Stimulated activated CD8-positive, alpha-beta memory T cell treated with anti-CD3 and anti-CD28 coated beads, Interleukin-7, amount 100 ng/mL, for 1 hour (primary cell): ENCODE results near the gene GRM7.

Experiments used
- DNase-seq, 2 donors: peaks; one replicate each; pipeline ENCODE4 v3.0.0-alpha.2; 2020; ENCODE audit warnings: low read depth in 2 of 2

GRM7 gene

DNA sequence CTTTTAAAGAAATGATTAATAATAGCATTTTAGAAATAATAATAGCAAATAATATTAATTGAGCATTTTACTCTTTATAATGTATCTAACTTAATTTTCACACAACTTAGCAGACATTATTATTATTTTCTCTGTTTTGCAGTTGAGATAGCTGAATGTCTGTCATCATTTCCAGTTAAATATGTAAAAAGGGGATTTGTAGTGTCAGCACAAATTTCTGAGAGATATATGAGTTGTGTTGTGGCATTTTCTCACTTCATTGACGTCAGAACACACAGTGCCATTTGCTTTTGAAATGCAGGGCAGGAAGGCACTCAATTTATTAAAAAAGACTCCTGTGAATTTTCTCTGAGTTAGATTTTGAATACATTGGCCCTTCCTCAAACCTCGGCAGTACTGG is 111.0 kb downstream of the GRM7 start:
- no peak for DNase-seq

DNA sequence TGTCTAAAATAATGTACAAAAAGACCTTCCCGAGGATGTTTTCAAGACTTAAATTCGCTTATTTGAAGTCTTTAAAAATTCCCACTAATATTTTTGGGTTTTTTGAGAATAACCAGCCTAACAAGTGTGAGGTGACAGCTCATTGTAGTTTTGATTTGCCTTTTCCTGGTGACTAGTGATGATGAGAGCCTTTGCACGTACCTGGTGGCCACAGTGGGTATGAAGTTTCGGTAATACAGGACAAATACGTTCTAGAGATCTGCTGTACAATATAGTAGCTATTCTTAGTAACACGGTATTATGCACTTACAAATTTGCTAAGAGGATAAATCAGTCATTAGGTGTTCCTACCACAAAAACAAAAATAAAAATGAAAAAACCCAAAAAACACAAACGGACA is 124.9 kb downstream of the GRM7 start:
- no peak for DNase-seq

DNA sequence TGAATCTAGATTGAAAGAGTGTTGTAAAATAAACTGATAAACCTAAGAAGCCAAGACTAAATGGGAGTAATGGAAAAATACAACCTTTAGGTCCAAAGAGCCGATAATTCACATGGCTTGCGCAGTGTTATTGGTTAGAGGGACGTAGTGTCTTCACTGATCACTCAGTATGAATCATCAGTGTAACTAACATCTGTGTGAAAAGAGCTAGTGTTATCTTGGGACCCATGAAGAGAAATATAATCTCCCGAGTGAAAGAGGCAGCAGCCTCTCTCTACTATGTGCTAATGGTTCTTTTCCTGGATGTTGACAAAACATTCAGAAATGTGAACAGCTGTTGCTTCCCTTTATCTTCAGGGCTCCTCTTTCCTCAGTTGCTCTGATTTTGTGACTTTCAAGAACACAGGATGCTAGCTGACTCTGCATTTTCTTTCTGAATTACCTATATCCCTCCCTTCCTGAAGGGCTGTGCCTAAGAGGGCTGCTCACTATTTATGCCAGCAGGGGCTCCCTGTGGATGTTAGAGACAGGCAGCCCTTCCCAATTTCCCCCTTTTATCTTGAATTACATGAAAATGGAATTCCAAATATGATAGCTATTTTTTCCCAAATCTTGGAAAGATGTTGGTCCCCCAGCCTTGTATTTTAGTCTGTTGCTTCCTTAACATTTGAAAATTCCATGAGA is 128.8 kb downstream of the GRM7 start:
- no peak for DNase-seq

DNA sequence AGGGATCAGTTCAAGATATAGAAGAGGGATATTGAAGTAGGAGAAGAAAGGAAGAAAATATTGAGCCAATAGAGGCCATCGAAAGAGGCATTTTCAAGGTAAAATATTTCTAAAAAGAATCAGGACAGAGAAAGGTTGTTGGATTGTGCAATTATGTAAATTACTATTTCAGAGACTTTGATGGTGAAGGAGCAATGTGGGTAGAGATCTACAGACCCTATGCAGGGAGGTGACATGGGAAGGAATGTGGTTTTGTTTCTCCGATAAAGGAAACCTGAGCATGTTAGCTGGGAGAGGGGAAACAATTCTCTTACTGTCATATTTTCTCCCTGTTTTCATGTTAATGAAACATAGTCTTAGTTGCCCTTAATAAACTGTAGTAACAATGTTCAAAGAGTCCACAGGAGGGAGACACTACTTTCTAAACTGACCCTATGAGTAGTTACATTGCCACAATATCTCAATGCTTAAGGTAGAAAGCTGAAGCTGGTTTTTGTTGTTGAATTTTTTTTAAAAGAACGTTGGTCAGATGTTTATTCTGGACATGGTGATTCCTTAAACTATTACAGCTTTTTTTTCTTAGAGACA is 133.3 kb downstream of the GRM7 start:
- DNase-seq: no peak

DNA sequence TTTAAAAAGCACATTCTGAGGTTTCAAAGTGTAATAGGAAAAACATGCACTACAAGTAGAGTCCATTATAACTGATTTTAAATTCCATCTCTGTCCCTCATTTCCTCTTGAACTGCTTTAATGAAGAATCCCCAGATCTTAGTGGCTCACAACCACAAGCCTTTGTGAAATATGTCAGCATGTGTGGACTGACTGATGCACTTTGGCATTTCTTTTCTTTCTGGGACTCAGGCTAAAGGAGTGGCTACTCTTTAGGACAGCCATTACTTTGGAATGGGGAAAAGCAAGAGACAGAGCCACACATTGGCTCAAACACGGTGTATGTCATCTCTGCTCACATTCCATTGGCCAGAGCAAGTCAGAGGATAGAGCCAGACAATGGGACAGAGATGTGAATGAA is 139.6 kb downstream of the GRM7 start:
- DNase-seq: no peak

DNA sequence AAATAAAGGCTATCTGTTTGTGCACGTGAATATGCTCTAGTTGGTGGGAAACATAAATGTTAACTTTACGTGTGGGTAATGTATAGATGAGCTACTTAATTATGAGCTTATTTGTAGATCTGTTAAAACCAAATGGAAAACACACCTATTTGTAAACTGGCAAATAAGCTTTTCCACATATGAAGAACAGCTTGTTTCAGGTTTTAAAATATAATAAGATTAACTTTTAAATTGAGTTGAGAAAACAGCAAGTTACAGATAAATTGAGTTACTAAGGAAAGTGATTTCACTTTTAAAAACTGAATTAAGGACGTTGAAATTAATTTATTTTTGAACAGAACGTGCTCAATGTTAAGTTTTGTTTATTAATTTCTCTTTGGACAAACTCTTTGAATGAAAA is 140.5 kb downstream of the GRM7 start:
- no peak for DNase-seq

DNA sequence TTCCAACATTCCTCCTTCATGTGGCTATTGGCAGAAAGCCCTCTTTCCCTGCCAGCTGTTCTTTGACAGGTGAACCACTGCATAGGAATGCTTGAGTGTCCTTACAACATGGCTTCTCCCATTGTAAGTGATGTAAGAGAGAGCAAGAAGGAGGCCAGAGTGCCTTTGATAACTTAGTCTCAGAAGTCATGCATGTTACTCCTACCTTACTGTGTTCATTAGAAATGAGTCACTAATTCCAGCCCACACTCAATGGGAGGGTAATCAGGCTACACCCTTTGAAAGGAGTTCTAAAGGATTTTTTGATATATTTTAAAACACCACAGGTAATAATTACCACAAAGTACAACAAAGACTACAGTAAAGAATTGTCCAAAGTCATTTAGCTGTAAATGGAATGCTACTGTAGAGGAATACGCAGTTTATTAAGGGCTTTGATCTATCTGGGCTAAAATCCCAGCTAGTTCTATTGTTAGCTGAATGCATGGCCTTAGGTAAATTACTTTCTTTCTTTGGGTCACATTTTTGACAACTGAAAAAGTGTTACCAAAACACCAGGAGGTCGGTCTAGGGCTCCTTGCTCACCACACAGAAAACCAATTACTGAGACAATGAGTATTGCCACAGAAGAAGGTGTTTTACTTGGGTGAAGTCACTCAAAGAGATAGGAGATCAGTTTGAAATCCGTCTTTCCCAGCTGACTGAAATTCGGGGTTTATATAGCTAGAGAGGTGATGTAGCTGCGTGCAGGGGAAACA is 154.9 kb downstream of the GRM7 start:
- no peak for DNase-seq

DNA sequence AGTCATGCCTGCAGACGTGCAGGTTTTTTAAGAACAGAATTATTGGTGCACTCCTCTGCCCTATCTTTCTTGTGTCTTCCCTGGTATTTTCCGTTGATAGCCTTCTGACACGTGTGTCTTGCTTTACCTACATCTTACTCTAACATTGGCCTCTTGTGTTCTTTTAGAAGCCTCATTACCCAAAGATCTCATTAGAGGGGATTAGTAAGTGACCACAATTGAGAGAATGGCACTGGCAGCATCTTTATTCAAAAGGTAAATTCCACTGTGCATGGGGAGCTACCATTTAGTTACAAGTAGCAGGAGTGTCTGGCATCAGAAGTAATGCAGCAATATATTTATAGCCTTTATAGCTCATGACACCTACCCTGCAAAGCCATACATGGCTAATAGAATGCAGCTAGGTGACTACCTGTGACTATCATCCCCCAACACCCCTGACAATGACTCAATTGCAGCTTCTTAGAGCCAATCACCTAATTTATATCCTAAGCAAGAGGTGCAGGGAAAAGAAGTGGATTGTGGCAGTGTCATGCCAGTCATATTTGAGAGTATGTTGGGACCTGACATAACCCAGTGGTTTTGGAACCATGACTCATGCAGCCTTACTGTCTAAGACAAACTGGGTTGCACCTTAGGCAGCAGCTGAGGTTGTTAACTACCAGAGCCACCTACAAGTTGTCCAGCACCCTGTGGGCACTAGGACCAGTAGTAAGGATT is 164.8 kb downstream of the GRM7 start:
- DNase-seq: no peak

DNA sequence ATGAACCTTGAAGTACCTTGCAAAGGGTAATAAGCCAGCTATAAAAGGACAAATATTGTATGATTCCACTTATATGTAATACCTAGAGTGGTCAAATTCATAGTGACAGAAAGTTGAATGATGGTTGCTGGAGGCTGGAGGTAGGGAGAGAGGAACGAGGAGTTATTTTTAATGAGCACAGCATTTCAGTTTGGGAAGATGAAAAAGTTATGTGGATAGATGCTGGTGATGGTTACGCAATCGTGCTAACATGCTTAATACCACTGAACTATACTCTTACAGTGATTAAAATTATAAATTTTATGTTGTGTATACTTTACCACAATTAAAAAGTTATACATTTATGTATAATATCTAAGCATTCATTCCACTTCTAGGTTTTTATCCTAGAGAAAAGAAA is 168.6 kb downstream of the GRM7 start:
- DNase-seq: no peak

DNA sequence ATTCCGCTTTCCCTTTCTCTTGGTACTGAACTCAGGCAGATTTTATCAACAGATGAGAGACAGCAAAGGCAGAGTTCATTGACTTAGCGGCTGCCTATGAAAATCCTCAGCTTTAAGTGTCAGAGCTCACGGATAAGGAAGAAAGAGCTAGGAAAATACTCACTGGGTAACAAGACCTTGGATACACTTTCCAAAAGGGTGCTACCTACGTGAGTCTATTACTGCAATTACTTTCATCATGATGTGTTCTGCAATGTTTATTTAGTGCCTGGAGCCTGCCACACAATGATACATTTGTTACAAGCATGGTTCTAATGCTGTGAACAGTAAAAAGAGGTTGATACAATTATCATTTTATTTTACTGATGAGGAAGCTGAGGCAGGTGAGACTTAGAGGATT is 177.5 kb downstream of the GRM7 start:
- DNase-seq: no peak

DNA sequence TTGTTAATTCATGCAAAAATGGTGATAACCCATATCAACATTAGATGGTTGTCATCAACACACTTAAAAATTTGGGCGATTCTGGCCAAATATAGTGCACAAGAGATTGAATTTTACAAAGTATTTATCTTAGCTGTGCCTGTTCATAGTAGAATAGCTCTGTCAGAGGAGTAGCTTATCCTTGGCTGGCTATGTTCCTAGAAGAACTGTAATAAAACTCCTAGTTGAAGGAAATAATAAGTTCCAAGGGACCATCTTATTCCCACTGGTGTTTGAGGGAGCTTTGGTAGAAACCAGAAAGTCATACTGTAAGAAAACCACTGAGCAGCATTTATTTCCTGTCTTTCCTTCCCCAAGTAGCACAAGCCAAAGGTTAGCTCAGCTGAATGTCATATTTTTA is 201.8 kb downstream of the GRM7 start:
- DNase-seq: no peak

DNA sequence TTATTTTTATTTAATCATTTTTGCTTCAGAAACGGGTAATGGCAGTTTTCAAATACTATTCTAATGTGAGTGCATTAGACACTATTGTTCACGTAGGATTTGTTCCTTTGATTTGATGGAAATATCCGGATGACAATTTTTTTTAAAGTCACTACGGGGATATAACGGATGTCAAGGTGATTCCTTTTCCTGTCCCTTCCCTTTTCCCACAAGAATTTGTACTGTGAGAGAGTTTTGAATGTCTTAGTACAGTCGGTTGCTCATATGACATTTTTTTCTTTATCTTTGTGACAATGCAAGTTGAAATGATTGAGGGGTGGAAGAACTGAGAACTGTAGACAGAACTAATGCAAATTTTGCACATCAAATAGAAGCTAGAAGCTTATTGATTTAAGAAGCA is 209.5 kb downstream of the GRM7 start:
- no peak for DNase-seq

DNA sequence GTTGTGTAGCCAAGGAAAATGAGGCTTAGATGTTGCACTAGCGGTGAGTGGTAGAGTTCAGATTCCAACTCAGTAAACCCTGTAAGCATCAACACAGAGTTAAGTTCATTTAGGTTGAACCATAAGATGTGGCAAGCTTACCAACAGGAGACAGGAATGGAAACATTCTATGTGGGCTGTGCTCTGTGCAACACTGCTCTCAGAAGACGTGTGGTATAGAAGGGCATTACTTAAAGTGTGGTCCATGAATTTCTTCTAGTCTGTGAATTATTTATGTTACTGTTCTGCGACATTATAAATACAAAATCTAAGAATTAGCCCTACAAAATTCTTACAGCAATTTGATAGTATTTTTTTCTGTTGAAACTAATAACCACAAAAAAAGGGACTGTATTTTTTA is 213.3 kb downstream of the GRM7 start:
- no peak for DNase-seq

DNA sequence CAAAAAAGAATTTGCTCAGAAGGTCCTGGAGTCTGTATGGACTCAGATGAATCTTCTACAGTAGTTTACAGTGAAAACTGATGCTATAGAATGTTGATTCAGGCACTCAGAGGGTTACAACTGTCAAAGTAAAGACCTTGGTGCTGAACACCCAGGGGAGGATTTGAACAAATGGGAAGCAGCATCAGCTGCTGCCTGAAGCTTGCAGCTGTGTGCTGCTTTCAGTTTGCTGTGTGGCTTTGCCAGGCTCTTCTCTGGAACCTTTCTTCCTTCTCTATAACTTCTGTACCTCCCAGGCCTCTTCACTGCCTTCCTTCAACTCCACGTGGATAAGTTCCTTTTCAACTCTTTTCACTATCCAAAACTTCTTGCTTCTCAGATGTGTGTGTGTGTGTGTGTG is 214.2 kb downstream of the GRM7 start:
- DNase-seq: no peak

DNA sequence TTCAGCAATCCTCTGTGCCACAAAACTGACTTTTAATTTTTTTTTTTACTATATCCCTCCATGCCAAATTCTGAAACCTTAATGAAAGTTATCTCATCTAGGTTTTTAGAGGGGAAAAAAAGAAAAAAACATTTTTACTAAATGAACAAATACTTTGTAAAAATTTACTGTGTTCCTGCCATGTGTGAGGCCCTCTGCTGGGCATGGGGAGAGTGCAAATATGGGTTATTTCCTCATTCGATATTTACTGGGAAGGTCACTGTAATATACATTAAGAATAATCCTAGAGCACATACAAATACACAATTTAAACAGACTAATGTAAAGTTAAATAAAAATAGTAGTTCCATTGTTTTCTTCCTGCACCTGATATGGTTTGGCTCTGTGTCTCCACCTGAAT is 215.0 kb downstream of the GRM7 start:
- DNase-seq: no peak

DNA sequence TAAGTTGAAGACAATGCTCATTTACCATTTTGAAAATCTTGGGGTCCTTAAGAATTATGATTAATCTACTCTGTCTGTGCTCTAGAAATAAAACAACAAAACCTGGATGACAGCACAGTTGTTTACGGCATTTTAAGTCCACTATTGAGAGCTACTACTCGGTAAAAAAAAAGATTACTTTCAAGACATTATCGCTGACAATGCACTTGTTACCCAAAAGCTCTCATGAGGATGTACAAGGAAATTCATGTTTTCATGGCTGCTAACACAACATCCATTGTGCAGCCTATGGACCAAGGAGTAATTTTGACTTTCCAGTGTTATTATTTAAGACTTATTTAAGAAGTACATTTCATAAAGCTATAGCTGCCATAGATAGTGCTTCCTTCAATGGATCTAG is 221.3 kb downstream of the GRM7 start:
- no peak for DNase-seq

DNA sequence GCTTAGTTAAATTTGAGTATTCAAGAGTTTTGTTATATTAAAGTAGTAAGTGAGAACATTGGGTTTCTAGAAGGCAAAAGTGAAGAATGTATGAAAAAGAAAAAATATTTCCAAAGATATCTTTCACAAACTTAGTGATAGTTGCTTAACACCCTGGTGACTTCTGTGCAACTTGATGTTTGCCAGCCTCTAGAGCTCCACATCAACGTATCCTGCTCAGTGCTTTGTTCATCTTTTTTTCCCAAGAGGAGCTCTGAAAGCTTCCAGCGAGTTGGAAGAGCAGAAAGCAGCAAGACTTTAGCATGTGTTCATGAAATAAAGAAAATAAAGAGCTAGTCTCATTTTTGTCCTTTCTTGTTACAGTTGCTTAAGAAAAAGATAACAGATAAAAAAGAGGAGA is 225.5 kb downstream of the GRM7 start:
- no peak for DNase-seq

DNA sequence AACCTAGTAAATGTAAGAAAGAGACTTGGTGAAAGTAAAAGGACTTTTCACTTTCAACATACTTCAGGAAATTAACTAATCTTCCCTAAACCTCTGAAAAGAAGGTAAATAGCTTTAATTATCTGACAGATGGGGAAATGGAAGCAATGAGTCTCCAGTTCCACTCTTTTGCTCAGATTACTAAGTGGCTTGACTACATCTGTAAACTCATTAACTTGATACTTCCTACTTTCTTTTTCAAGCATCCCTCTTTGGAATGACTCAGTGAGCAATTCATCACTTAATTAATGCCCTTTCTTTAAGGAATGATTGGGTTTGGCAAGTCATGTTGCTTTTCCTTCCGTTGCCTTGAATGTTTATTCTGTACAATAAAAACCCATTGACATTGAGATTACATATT is 234.2 kb downstream of the GRM7 start:
- no peak for DNase-seq

DNA sequence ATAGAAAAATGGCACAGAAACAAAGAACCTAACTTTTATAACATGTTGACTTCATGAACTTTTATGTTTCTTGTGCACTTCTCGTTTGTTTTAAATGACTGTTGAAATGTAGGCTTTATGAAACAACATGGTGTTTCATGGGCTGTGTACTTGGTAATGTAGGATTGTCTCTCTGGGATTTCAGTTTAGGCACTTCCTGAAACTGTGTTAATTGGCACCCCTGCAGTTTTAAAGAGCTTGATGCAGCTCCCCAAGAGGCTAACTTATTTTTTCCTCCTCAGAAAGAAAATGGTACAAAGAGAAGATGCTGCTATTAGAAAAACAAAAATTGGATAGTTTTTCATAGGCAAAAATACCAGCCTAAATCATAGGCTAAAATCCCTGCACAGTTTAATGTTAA is 239.2 kb downstream of the GRM7 start:
- no peak for DNase-seq

DNA sequence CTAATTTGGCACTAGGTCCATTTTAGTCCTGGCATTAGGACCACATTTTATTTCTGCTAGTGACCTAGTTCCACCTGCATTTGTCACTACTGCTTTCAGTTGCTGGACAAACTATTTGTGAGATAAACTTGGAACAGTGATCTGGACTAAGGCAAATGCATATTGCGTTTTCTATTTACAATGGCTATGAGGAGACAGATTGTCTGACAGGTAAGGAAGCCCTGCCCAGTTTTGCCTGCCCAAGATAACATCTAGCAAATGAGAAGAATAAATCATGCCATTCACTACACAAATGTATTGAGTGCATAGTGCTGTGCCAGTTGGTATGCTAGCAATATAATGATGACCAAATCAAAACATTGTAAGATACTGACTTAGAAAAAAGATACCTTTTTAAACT is 245.7 kb downstream of the GRM7 start:
- DNase-seq: no peak

DNA sequence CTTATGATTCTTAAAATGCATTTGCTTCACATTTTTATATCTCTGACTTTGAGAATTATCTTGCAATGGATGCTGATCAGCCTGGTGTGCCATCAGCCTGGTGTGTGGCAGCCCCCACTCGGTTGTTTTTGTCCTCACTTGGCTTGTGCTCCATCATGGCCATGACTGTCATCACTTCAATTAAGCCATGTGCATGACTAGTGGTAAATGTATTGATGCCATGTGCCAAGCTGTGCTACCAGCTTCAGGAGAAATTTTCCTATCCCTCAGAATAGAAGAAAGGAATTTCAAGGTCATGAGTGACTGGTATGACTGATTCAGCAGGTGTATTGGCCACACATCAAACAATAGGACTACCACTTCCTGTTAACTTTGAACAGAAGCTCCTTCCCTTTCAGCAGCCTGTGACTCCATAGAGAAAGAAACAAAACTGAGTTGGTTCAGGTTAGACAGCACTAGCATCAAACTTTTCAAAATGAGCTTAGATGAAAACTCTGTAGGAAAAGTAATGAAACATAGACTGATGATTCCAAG is 251.7 kb downstream of the GRM7 start:
- no peak for DNase-seq

DNA sequence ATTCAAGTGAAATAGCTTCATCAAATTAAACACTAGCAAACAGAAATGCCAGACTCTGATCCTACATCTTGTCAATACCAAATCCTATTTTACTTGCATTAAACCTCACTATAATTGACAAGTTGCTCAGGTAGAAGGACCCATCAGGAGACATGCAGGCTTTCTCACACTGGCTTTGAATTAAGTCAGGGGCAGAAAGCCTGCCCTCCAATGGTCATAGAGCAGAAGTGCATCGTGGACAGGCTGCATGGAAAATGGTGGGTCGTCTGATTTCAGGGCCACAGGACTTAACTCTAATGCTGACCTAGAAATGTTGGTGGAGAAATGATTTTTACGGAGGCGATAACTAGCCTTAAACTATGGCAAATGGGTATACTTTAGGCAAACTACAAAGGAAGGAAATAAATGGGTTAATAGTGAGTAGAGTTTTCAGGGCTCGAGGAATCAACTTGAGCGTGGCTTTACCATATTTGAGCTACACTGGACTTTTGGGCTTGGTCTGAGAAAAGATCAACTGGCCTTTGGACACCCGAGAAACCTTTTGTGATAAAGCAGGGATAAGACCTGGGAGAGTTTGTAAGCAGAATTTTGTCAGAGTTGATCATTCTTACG is 283.9 kb downstream of the GRM7 start:
- no peak for DNase-seq
